CD14-positive monocyte (primary cell): ENCODE measurements around the gene ZNF723. TPM values are rescaled to one million over a fixed set of nuclear protein-coding genes. Genes with fewer than 3 reads are reported as not detected.
"Not testable (repeated sequence)": the region's sequence is repeated elsewhere in the genome, so short reads cannot be mapped to it uniquely, and the experiment has no call there.

Source experiments
- DNase-seq, 3 donors: peaks; one replicate each; pipeline ENCODE4 v3.0.0-alpha.2; 2011 to 2022
- H2AFZ ChIP-seq: 2 replicates; pipeline ENCODE4 v1.6.0; 2012; ENCODE audit warnings: mild to moderate bottlenecking, low read depth, low read length, inconsistent platforms; ENCODE audit not compliant: insufficient read depth, poor library complexity, severe bottlenecking
- H3K27ac ChIP-seq, 2 donors: 1 replicate in 1 of 2; 2 replicates in 1 of 2; pipeline ENCODE4 v1.5.1; 2012 to 2013; ENCODE audit warnings: low read length in 2 of 2, control low read depth in 1 of 2, inconsistent platforms in 1 of 2, low read depth in 1 of 2, mild to moderate bottlenecking in 1 of 2
- H3K27me3 ChIP-seq, 2 donors: one replicate each; pipeline versions ENCODE4 v1.6.0 to v1.6.1; 2011 to 2013; ENCODE audit warnings: low read length in 2 of 2; ENCODE audit not compliant: control insufficient read depth in 2 of 2, insufficient read depth in 2 of 2
- H3K36me3 ChIP-seq, 2 donors: replicated peaks in 1 of 2; 1 replicate in 1 of 2; 2 replicates in 1 of 2; pipeline versions ENCODE4 v1.5.1 to v1.6.1; 2012 to 2013; ENCODE audit warnings: low read length in 2 of 2, control low read depth in 1 of 2, inconsistent platforms in 1 of 2, mild to moderate bottlenecking in 1 of 2; ENCODE audit not compliant: insufficient read depth in 2 of 2, control insufficient read depth in 1 of 2
- H3K4me1 ChIP-seq, 2 donors: 1 replicate in 1 of 2; 2 replicates in 1 of 2; pipeline versions ENCODE4 v1.5.1 to v1.6.1; 2012 to 2013; ENCODE audit warnings: low read length in 2 of 2, control low read depth in 1 of 2, inconsistent platforms in 1 of 2, mild to moderate bottlenecking in 1 of 2, moderate library complexity in 1 of 2; ENCODE audit not compliant: insufficient read depth in 2 of 2, control insufficient read depth in 1 of 2
- H3K4me2 ChIP-seq: replicated peaks from 2 replicates; pipeline ENCODE3; 2012; ENCODE audit warnings: low read length, moderate library complexity, mild to moderate bottlenecking; ENCODE audit not compliant: poor library complexity, severe bottlenecking; ENCODE audit errors: extremely low read depth
- H3K4me3 ChIP-seq, 3 experiments: fragments of 200-600 bp in 1 of 3; sonication (generic) in 1 of 3; replicated peaks in 1 of 3; 1 replicate in 2 of 3; 2 replicates in 1 of 3; pipeline ENCODE4 v1.5.1; 2011 to 2013; ENCODE audit warnings: low read length in 3 of 3, mild to moderate bottlenecking in 3 of 3, control low read depth in 2 of 3, low read depth in 2 of 3, inconsistent platforms in 1 of 3, moderate library complexity in 1 of 3
- H3K79me2 ChIP-seq: 2 replicates; pipeline ENCODE4 v1.6.0; 2012; ENCODE audit warnings: mild to moderate bottlenecking, control low read depth, inconsistent platforms, low read length, moderate library complexity; ENCODE audit not compliant: insufficient read depth
- H3K9ac ChIP-seq: 2 replicates; pipeline ENCODE4 v1.6.0; 2017; ENCODE audit warnings: low read length, mild to moderate bottlenecking; ENCODE audit not compliant: insufficient read depth, poor library complexity, severe bottlenecking
- H3K9me3 ChIP-seq, 2 donors: replicated peaks in 1 of 2; 1 replicate in 1 of 2; 2 replicates in 1 of 2; pipeline versions ENCODE4 v1.5.1 to v1.6.1; 2012 to 2013; ENCODE audit warnings: low read length in 2 of 2, control low read depth in 1 of 2; ENCODE audit not compliant: control insufficient read depth in 1 of 2, insufficient read depth in 1 of 2
- H4K20me1 ChIP-seq: 2 replicates; pipeline ENCODE4 v1.6.0; 2012; ENCODE audit warnings: mild to moderate bottlenecking, low read length, control low read depth, moderate library complexity; ENCODE audit not compliant: insufficient read depth
- H3K27ac Mint-ChIP-seq, 7 donors: one replicate each; pipeline ENCODE4 v1.8.0; 2020; ENCODE audit warnings: mild to moderate bottlenecking in 7 of 7, mixed read lengths in 7 of 7, moderate library complexity in 6 of 7, inconsistent platforms in 2 of 7
- H3K27me3 Mint-ChIP-seq, 3 donors: one replicate each; pipeline ENCODE4 v1.8.0; 2021 to 2022; ENCODE audit warnings: low read depth in 3 of 3, mild to moderate bottlenecking in 3 of 3, mixed read lengths in 3 of 3, moderate library complexity in 3 of 3, inconsistent platforms in 1 of 3
- H3K36me3 Mint-ChIP-seq, 2 donors: one replicate each; pipeline ENCODE4 v1.8.0; 2020; ENCODE audit warnings: mixed read lengths in 2 of 2, inconsistent platforms in 1 of 2, mild to moderate bottlenecking in 1 of 2
- H3K4me1 Mint-ChIP-seq: one replicate; pipeline ENCODE4 v1.8.0; 2020; ENCODE audit warnings: mild to moderate bottlenecking, mixed read lengths
- H3K4me3 Mint-ChIP-seq, 2 donors: one replicate each; pipeline ENCODE4 v1.8.0; 2020; ENCODE audit warnings: mild to moderate bottlenecking in 2 of 2, mixed read lengths in 2 of 2, moderate library complexity in 1 of 2
- H3K9me3 Mint-ChIP-seq, 7 donors: one replicate each; pipeline ENCODE4 v1.8.0; 2020 to 2022; ENCODE audit warnings: mixed read lengths in 7 of 7, mild to moderate bottlenecking in 6 of 7, moderate library complexity in 6 of 7, inconsistent platforms in 2 of 7
- WGBS: methylation state at CpG from one replicate; pipeline ENCODE4 v1.1.5; 2013; ENCODE audit warnings: missing lambda C conversion rate; ENCODE audit not compliant: insufficient coverage; 5-methylcytosine and 5-hydroxymethylcytosine counted together
- intact Hi-C, 2 donors: fragments of 100-400 bp; cut with micrococcal nuclease; formaldehyde crosslinking; loops; one replicate each; pipeline versions ENCODE4 v1.15.0 to v1.15.1; 2023
- polyA minus RNA-seq: library from RNA; depleted of rRNA, polyadenylated mRNA; stranded (reverse); fragments of >200 nt; gene quantifications from 2 replicates; pipeline ENCODE4 v1.2.3, GENCODE V29; 2012
- polyA plus RNA-seq, 3 donors: library from polyadenylated mRNA; depleted of rRNA in 1 of 3; unstranded in 2 of 3; stranded (reverse) in 1 of 3; fragments of 300-500 nt in 2 of 3; fragments of >200 nt in 1 of 3; fragmentation: Illumina TruSeq in 2 of 3; gene quantifications; 1 replicate in 2 of 3; 2 replicates in 1 of 3; pipeline ENCODE4 v1.2.3, GENCODE V29; 2012 to 2021
- total RNA-seq, 12 experiments: library from RNA in 1 of 12; stranded (reverse) in 1 of 12; fragments of 120-200 nt in 1 of 12; gene quantifications; one replicate each; pipeline ENCODE4 v1.2.4 and lab custom pipeline; 2013 to 2026; ENCODE audit warnings: mixed read lengths in 6 of 12, inconsistent platforms in 1 of 12
- TF ChIP-seq, protein P1 (sequence below): fragments of 200-600 bp; IDR thresholded peaks from one replicate; pipeline ENCODE4 v1.8.0; 2022; ENCODE audit warnings: antibody characterized with exemption, mild to moderate bottlenecking

Gene ZNF723
- not detected for total RNA-seq (2013)
- not detected for polyA plus RNA-seq
- not detected in 2 replicates for polyA minus RNA-seq
- 0 to 0.45 (median 0) reads per million in 11 experiments for total RNA-seq (lab: John Stamatoyannopoulos, UW)

DNA sequence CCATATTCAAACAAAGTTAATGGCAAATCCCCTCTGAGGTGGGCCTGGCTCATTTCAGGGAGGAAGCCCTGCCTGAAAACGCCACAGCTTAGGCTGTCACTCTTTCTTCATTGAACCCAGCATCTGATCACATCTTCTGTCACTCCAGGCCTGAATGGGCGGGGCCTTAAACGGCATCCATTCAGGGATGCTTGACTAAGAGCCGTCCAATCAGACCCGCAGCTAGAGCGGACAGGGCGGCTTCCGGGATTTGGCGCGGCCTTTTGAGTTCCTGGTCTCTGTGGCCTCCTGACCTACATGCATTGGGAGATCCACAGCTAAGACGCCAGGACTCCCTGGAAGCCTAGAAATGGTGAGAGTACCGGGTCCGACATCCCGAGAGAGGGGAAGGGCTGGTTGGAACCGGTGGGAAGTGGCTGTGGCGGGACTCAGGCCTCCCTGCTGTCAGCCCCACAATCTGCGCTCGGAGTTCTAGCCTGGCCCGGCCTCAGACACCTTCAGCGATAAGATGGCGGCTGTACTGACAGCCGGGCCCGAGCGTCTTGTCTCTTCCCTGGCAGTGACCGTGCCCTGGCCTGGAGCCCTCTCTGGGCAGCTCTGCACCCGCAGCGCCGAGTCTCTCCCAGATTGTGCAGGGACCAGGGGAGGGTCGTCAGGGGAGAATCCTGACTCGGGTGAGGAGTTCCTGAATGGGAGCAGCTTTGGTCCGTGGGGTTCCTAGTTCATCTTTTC is at the start of gene ZNF723:
Gene ZNF723, plus strand, starts transcription at position 261 of the 732 bp plus-strand sequence. Its CDS starts 89 bp downstream, at position 350.
- peaks cover 79 to 84% of the 10 kb centered on the region in 2 donors for H3K9me3 ChIP-seq
- no peak within 1 kb of the TSS for H3K4me3 ChIP-seq
- intact Hi-C loops, result no loop called here
- H4K20me1 ChIP-seq, result no peaks in the 10 kb centered on the region
- peaks cover 26 to 82% (median 70%) of the 10 kb centered on the region in 7 donors for H3K9me3 Mint-ChIP-seq
- H3K4me2 ChIP-seq, result no peak within 1 kb of the TSS
- 24% methylated on average over 28 of the region's 31 CpGs for WGBS
- TF ChIP-seq, protein P1, sequence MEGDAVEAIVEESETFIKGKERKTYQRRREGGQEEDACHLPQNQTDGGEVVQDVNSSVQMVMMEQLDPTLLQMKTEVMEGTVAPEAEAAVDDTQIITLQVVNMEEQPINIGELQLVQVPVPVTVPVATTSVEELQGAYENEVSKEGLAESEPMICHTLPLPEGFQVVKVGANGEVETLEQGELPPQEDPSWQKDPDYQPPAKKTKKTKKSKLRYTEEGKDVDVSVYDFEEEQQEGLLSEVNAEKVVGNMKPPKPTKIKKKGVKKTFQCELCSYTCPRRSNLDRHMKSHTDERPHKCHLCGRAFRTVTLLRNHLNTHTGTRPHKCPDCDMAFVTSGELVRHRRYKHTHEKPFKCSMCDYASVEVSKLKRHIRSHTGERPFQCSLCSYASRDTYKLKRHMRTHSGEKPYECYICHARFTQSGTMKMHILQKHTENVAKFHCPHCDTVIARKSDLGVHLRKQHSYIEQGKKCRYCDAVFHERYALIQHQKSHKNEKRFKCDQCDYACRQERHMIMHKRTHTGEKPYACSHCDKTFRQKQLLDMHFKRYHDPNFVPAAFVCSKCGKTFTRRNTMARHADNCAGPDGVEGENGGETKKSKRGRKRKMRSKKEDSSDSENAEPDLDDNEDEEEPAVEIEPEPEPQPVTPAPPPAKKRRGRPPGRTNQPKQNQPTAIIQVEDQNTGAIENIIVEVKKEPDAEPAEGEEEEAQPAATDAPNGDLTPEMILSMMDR, result no peak
- H3K79me2 ChIP-seq, result no peaks in the 10 kb centered on the region
- H3K27ac Mint-ChIP-seq, result peak within 1 kb of the TSS in 1 of 7 donors; percentile 38
- no peaks in the 10 kb centered on the region for H3K36me3 ChIP-seq
- H2AFZ ChIP-seq, result no peak within 1 kb of the TSS
- H3K4me1 Mint-ChIP-seq, result no peaks in the 10 kb centered on the region
- H3K27ac ChIP-seq, result no peak within 1 kb of the TSS
- no peaks in the 10 kb centered on the region for H3K4me1 ChIP-seq
- DNase-seq, result no peak
- no peaks in the 10 kb centered on the region for H3K36me3 Mint-ChIP-seq
- no peaks in the 10 kb centered on the region for H3K27me3 Mint-ChIP-seq
- no peaks in the 10 kb centered on the region for H3K27me3 ChIP-seq
- H3K4me3 Mint-ChIP-seq, result no peak within 1 kb of the TSS
- H3K9ac ChIP-seq, result no peak within 1 kb of the TSS

DNA sequence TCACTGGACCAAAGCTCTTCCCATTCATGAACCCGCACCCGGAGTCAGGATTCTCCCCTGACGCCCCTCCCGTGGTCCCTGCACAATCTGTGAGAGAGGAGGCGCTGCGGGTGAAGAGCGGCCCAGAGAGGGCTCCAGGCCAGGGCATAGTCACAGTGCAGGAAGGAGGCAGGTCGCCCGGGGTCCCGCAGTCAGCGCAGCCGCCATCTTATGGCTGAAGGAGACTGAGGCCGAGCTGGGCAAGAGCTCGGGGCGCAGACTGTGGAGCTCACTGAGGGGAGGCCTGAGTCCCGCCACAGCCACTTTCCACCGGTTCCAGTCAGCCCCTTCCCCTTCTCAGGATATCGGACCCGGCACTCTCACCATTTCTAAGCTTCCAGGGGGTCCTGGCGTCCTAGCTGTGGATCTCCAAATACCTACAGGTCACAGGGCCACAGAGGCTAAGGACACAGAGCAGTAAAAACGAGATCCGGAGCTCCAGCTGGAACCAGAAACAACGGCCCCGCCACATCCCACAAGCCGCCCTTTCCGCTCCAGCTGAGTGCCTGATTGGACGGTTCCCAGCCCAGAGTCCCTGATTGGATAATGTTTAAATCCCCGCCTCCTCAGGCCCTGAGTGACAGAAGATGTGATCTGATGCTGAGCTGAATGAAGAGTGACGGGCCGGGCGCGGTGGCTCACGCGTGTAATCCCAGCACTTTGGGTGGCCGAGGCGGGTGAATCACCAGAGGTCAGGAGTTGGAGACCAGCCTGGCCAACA is 48.3 kb upstream of the ZNF723 start, which contains the start of gene ZNF99:
Gene ZNF99, minus strand, starts transcription at position 501 of the 760 bp plus-strand sequence. Its CDS starts 135 bp downstream, at position 366.
- DNase-seq, result no peak

DNA sequence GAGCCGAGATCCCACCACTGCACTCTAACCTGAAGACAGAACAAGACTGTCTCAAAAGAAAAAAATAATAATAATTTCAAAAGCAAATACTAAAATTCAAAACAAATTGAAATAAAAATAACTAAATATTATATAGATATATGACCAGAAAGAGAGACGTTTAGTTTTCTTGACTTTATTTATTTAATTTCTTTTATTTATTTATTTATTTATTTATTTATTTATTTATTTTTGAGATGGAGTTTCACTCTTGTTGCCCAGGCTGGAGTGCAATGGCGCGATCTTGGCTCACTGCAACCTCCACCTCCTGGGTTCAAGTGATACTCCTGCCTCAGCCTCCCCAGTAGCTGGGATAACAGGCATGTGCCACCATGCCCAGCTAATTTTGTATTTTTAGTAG is 39.2 kb upstream of the ZNF723 start:
- H3K36me3 ChIP-seq, DNase-seq, H3K9ac ChIP-seq, H3K4me2 ChIP-seq, H3K4me3 Mint-ChIP-seq, H3K36me3 Mint-ChIP-seq, intact Hi-C loops, H3K27ac ChIP-seq, H3K27me3 Mint-ChIP-seq, H4K20me1 ChIP-seq, H3K4me1 ChIP-seq, H2AFZ ChIP-seq, H3K4me3 ChIP-seq, H3K27me3 ChIP-seq, H3K79me2 ChIP-seq, H3K4me1 Mint-ChIP-seq, H3K27ac Mint-ChIP-seq: not testable (repeated sequence)
- peaks cover 17 to 61% (median 48%) of the 10 kb centered on the region in 7 donors for H3K9me3 Mint-ChIP-seq
- H3K9me3 ChIP-seq, result peaks cover 46 to 59% of the 10 kb centered on the region in 2 donors
- whole genome bisulfite sequencing, result no CpG with 5 or more reads among the region's 4 CpGs

More for the DNA sequence above, 48.3 kb upstream of the ZNF723 start, which contains the start of gene ZNF99:
- H3K27ac Mint-ChIP-seq, result no peak within 1 kb of the TSS
- H3K36me3 Mint-ChIP-seq, result no peaks in the 10 kb centered on the region
- H2AFZ ChIP-seq, result no peak within 1 kb of the TSS
- H3K4me1 Mint-ChIP-seq, result no peaks in the 10 kb centered on the region
- peaks cover 22 to 58% (median 49%) of the 10 kb centered on the region in 7 donors for H3K9me3 Mint-ChIP-seq
- peak within 1 kb of the TSS; percentile 41 for H3K4me2 ChIP-seq
- TF ChIP-seq, protein P1, result no peak
- whole genome bisulfite sequencing, result 10% methylated on average over 29 of the region's 36 CpGs
- H3K27me3 ChIP-seq, result no peaks in the 10 kb centered on the region
- H3K4me3 Mint-ChIP-seq, result peak within 1 kb of the TSS; percentile 53 to 67
- intact Hi-C loops, result no loop called here
- peaks cover 1 to 5% (median 3%) of the 10 kb centered on the region in 3 donors for H3K27me3 Mint-ChIP-seq
- H3K27ac ChIP-seq, result no peak within 1 kb of the TSS
- no peaks in the 10 kb centered on the region for H3K79me2 ChIP-seq
- H3K36me3 ChIP-seq, result no peaks in the 10 kb centered on the region
- no peak within 1 kb of the TSS for H3K9ac ChIP-seq
- no peaks in the 10 kb centered on the region for H4K20me1 ChIP-seq
- H3K4me3 ChIP-seq, result peak within 1 kb of the TSS in 1 of 3 experiments; percentile 40
- peaks cover 59 to 60% of the 10 kb centered on the region in 2 donors for H3K9me3 ChIP-seq
- no peaks in the 10 kb centered on the region for H3K4me1 ChIP-seq
